ENCODE data around the gene HMG20A.

GRCh38 chr15:77521206-77521605 is 100.5 kb downstream of the HMG20A start:
- no peak for TF ChIP-seq FOXM1 (IDR thresholded peaks at IDR 0.05; ENCODE audit: borderline replicate concordance)
- TF ChIP-seq LEF1 (IDR thresholded peaks at IDR 0.05; ENCODE audit: borderline replicate concordance), result no peak
- TF ChIP-seq CTBP1 (IDR thresholded peaks at IDR 0.05; ENCODE audit: borderline replicate concordance), result no peak

Measured in HEK293T (cell line).